GM19239 (cell line): Measurements from ENCODE around the gene LIMA1.
"Not testable (repeated sequence)": the region's sequence is repeated elsewhere in the genome, so short reads cannot be mapped to it uniquely, and the experiment has no call there.

Experiments used
- DNase-seq: peaks from one replicate; pipeline ENCODE4 v3.0.0; 2011; ENCODE audit warnings: low spot score; ENCODE audit not compliant: insufficient read length
- FAIRE-seq: peaks from 2 replicates; lab custom pipeline; 2011; peaks lifted over from hg19 to GRCh38; lab: Jason Lieb, UNC

LIMA1 gene

GRCh38 chr12:50290692-50291091 is 7.4 kb upstream of the LIMA1 start:
- FAIRE-seq, DNase-seq: not testable (repeated sequence)

- FAIRE-seq (no peak), DNase-seq (no peak)
Measured at GRCh38 chr12:50287271-50287670, 4.0 kb upstream of the LIMA1 start.

- DNase-seq (no peak), FAIRE-seq (no peak)
Measured at GRCh38 chr12:50285253-50285652, 1.9 kb upstream of the LIMA1 start.

GRCh38 chr12:50282721-50283228 is 545 bp downstream of the LIMA1 start:
- DNase-seq = no peak
- FAIRE-seq = no peak

GRCh38 chr12:50279501-50279900 is 3.8 kb downstream of the LIMA1 start:
- no peak for DNase-seq
- no peak for FAIRE-seq

GRCh38 chr12:50276912-50277671 is 6.2 kb downstream of the LIMA1 start:
- DNase-seq (no peak), FAIRE-seq (no peak)

GRCh38 chr12:50276068-50276467 is 7.3 kb downstream of the LIMA1 start:
- DNase-seq (no peak), FAIRE-seq (no peak)

GRCh38 chr12:50275556-50275955 is 7.8 kb downstream of the LIMA1 start:
- FAIRE-seq = no peak

GRCh38 chr12:50275127-50275526 is 8.2 kb downstream of the LIMA1 start:
- DNase-seq, FAIRE-seq: not testable (repeated sequence)

More at GRCh38 chr12:50275556-50275955, 7.8 kb downstream of the LIMA1 start:
- no peak for DNase-seq

GRCh38 chr12:50271724-50272247 is 11.5 kb downstream of the LIMA1 start:
- no peak for FAIRE-seq
- no peak for DNase-seq

GRCh38 chr12:50268482-50268881 is 14.8 kb downstream of the LIMA1 start:
- FAIRE-seq = no peak
- DNase-seq = no peak

- no peak for FAIRE-seq
- no peak for DNase-seq
Measured at GRCh38 chr12:50265770-50266524, 17.4 kb downstream of the LIMA1 start.

- DNase-seq (no peak), FAIRE-seq (no peak)
Measured at GRCh38 chr12:50263832-50264231, 19.5 kb downstream of the LIMA1 start.

- DNase-seq = no peak
- FAIRE-seq = no peak
Measured at GRCh38 chr12:50261654-50262053, 21.7 kb downstream of the LIMA1 start.

- FAIRE-seq (no peak), DNase-seq (no peak)
Measured at GRCh38 chr12:50258167-50258551, 25.2 kb downstream of the LIMA1 start.

GRCh38 chr12:50257236-50258166 is 25.8 kb downstream of the LIMA1 start:
- DNase-seq (no peak), FAIRE-seq (no peak)

- no peak for DNase-seq
- no peak for FAIRE-seq
Measured at GRCh38 chr12:50256761-50257160, 26.6 kb downstream of the LIMA1 start.

GRCh38 chr12:50252977-50253602 is 30.2 kb downstream of the LIMA1 start:
- FAIRE-seq = no peak
- DNase-seq = no peak

- FAIRE-seq (no peak), DNase-seq (no peak)
Measured at GRCh38 chr12:50251619-50252252, 31.6 kb downstream of the LIMA1 start.
